GM18517 (cell line): ENCODE measurements around the gene UBE2L3.
A peak's percentile ranks its signal among the peaks of the same experiment; 100 is the strongest.
"Not testable (repeated sequence)": the region's sequence is repeated elsewhere in the genome, so short reads cannot be mapped to it uniquely, and the experiment has no call there.

Source experiments
- ATAC-seq: cut with Tn5 transposase; IDR thresholded peaks from one replicate; pipeline ENCODE4 v1.9.1; 2021; ENCODE audit warnings: mild to moderate bottlenecking, moderate library complexity; ENCODE audit not compliant: unreplicated experiment

The UBE2L3 gene

DNA sequence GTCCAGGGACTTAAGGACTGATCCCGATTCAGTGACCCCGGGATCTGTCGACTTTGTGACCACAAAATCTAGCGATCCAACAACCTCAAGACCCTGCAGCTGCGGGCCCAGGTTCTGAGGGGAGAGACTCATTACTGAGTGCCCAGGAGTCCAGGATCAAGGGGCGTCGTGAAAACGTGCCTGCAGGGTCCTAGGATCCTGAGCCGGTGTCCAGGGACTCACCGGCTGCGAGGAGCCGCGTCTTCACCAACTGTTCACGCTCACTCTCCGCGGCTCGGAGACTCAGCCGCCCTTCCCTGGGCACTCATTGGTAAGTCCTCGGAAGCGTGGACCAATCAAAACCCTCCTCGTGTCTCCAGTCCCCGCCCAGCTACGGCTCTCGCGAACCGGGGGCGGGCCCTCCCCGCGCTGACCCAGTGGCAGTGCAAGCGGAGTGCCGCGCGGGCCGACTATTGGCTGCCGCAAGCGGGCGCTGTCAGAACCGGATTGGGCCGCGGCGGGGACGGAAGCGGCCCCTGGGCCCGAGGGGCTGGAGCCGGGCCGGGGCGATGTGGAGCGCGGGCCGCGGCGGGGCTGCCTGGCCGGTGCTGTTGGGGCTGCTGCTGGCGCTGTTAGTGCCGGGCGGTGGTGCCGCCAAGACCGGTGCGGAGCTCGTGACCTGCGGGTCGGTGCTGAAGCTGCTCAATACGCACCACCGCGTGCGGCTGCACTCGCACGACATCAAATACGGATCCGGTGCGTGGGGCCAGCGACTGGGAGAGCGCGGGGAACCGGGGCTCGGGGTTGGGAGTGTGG lies 74.5 kb downstream of the UBE2L3 start, which contains the start of gene SDF2L1:
SDF2L1 (plus strand) TSS at position 514 of the 795 bp plus-strand sequence; CDS start at position 549, 35 bp downstream.
- peak; percentile 87 for ATAC-seq

DNA sequence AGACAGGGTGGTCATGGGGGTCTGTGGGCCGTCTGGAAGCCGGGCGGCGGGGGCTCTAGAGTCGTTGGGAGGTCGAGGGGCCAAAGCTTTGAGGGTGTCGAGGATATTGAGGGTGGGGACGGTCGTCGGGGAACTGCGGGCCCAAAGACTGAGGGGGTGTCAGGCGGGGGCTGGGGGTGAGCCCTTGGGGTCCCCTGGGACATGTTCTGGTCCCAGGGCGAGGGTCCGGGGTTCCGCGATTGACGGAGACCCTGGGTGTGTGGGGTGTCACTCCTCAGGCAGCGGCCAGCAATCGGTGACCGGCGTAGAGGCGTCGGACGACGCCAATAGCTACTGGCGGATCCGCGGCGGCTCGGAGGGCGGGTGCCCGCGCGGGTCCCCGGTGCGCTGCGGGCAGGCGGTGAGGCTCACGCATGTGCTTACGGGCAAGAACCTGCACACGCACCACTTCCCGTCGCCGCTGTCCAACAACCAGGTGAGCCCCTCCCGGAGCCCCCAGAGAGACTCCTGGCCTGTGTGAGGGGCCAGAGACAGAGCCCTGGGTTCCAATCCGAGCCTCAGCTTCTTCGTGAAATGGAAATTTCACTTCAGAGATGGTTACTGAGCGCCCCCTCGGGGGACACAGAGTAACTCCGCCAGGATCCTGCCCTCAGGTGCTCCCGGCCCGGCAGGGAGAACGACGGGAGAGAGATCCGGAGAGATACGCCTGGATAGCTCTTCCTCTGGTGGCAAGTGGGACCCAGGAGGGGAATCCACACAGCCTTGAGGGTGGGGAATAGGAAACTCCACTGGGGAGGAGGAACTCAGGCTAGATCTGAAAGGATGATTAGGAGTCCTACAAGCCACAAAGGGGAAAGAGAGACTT lies 75.3 kb downstream of the UBE2L3 start:
- no peak for ATAC-seq

DNA sequence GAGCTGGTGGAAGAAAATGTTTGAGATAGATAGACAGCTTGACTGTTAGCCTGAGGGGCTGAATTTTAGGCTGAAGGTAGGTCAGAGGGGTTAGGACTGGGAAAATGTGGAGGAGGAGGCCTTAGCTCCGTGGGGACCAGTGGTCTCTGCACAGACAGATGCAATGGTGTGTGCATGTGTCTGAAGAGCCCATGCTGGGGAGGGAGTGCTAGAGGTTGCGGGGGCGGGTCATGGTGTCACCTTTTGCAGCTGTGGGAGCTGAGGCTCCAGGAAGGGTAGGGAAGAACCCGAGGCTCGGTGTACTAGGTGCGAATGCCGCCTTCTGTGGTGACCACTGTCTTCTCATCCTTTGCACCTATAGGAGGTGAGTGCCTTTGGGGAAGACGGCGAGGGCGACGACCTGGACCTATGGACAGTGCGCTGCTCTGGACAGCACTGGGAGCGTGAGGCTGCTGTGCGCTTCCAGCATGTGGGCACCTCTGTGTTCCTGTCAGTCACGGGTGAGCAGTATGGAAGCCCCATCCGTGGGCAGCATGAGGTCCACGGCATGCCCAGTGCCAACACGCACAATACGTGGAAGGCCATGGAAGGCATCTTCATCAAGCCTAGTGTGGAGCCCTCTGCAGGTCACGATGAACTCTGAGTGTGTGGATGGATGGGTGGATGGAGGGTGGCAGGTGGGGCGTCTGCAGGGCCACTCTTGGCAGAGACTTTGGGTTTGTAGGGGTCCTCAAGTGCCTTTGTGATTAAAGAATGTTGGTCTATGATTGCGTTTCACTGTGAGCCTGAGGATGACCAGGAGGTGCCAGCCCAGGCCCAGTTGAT lies 76.2 kb downstream of the UBE2L3 start:
- no peak for ATAC-seq

DNA sequence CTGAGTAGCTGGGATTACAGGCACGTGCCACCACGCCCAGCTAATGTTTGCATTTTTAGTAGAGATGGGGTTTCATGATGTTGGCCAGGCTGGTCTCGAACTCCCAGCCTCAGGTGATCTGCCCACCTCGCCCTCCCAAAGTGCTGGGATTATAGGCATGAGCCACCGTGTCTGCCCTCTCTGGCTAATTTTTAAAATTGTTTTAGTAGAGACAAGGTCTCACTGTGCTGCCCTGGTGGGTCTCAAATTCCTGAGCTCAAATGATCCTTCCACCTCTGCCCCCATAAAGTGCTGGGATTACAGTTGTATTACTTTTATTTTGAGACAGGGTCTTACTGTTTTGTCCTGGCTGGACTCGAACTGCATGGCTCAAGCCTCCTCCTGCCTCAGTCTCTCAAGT lies 78.0 kb downstream of the UBE2L3 start:
- ATAC-seq = not testable (repeated sequence)

DNA sequence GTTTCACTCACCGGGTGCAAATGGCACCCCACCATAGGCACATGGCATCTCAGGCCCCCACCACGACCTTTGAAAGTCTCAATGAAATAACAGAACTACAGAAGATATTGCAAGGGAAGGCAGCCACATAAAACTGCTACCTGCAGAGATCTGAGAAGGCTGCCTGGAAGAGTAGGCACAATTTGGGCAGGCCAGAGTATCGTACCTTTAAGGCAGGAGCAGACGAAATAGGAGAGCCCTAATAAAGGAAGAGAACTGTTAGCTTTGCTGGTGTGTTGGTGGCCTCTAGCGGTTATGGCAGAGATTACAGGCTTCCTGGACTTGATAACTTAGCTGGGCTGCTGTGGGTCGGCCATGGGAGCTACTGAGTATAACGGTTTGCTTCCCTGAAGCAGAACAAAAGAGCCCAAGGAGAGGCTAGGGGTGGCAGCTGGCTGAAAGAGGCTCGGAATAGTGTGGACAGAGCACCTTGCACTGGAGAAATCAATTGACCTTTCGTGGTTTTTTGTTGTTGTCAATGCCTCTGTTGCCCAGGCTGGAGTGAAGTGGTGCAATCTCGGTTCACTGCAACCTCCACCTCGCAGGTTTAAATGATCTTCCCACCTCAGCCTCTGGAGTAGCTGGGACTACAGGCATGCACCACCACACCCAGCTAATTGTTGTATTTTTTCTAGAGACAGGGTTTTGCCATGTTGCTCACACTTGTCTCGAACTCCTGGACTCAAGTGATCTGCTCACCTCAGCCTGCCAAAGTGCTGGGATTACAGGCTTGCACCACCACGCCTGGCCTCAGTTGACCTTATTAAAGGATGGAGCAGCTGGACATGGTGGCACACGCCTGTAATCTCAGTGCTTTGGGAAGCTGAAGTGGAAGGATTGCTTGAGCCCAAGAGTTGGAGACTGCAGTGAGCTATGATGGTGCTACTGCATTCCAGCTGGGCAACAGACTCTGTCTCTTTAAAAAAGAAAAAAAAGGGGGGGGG lies 79.4 kb downstream of the UBE2L3 start:
- ATAC-seq = no peak

DNA sequence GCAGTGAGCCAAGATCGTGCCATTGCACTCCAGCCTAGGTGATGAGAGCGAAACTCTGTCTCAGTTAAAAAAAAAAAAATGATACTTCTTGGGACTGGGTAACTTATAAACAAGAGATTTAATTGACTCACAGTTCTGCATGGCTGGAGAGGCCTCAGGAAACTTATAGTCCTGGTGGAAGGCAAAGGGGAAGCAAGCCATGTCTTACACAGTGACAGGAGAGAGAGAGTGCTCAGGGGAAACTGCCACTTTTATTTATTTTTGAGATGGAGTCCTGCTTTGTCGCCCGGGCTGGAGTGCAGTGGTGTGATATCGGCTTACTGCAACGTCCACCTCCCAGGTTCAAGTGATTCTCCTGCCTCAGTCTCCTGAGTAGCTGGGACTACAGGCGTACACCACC lies 82.8 kb downstream of the UBE2L3 start:
- ATAC-seq = no peak

DNA sequence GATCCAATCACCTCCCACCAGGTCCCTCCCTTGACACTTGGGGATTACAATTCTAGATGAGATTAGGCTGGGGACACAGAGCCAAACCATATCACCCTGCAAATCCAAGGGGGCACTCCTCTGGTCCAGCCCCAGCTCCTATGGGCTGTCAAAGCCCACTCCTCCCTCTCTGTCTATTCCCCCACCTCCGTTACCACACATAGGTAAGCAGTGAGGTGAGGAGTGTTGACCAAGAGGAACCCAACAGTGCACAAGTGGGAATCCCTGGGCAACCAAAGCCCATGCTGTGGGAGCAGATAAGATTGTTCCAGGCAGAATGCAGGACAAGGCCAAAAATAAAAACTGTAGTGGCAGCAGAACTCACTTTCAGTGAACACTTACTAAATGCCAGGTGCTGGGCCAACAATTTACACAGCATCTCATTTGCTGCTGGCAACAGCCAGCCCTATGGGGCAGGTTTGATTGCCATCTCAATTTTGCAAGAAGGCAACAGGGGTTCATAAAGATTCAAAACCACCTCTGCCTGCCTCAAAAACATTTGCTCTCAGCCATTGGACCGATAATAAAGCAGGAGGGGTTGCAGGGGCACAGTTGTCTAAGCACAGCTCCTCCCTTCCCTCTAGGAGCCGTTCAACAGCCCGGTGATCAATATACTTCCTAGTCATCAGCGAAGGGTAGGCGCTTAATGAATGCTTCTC lies 83.5 kb downstream of the UBE2L3 start:
- no peak for ATAC-seq

DNA sequence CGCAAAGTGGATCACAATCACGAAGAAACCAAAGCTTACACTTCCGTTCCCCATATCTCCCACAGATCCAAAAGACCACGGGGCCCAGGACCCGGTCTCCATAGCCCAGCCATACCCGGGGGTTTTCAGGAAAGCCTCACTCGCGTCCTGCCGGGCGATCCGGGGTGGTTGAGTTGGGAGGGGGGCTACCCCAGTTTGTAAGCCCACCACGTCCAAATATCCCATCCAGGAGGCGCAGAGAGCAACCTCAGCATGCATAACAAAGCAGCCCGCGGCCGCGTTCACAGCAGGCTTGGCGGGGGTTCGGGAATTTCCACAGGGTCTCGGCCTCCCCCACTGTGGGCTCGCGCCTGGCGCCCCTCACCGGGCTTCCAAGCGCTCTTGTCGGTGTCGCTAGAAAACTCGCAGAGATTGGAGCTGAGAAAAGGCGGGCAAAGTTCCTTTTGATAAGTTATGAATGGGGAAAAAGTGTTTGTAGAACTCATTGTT lies 84.1 kb downstream of the UBE2L3 start:
- ATAC-seq = peak; percentile 19

DNA sequence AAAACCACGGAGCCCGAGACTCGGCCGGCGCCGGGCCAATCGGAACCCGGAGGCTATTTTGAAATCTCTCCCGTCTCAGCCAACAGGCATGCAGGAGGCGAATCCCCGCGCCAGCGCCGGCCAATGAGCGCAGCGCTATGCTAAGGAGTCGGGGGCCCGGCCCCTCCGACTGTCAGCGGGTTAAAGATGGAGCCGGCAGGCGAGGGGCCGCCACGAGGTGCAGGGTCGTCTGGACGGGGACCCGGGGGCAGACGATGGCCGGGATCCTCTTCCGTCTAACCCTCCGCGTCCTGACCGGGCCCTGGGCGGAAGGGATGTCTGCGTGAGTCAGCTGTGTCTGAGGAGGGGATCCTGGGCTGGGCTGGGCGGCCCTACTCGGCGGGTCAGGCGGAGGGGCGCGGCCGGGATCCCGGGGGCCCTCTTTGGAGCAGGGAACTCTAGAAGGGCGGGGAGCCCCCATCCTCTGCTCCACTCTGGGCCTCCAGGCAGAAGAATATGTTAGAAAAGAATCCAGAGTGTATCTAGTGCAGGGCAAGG lies 84.6 kb downstream of the UBE2L3 start:
- peak; percentile 76 for ATAC-seq

DNA sequence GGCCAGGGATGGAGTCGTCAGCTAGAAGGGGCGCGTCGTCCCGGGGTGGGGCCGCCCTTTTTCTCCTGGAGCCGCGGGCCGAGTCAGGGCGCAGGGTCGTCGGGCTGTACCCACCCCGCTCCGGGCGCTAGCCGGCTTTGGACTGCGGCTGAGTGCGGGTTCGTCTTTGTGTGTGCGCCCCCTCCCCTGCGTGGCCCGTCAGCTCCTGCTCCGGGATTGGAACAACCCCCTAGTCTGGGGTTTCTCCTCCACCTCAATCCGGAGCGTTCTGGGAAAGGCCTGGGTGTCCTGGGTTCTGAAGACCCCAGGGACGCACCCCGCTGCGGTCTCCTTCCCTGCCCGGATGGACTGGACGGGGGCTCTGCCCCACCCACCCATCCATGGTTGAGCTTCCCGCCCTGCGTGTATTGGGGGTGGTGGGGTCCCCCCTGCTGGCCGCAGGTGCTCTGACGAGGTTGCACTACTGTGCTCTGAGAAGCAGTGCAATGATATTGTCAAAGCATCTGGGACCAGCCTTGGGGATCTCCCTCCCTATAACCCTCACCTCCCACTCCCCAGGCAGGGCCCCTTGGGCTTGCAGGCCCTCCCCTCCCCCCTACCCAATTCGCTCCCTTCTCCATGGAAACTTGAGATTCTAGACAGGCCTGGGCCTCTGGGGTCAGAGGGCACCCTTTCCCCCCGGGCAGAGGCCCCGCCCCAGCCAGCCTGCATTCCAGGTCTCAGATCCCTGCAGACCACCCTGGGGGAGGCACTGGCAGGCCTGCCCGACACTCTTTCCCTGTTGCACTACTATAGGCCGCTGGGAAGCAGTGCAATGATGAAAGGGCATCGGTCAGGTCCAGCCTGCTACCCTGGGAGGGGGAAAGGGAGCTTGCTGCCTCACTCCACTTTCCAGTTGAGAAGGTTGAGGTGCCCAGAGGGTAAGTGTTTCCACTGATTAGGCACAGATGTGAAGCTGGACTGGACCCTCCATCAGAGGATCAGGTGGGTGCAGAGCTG lies 85.3 kb downstream of the UBE2L3 start:
- ATAC-seq = no peak

DNA sequence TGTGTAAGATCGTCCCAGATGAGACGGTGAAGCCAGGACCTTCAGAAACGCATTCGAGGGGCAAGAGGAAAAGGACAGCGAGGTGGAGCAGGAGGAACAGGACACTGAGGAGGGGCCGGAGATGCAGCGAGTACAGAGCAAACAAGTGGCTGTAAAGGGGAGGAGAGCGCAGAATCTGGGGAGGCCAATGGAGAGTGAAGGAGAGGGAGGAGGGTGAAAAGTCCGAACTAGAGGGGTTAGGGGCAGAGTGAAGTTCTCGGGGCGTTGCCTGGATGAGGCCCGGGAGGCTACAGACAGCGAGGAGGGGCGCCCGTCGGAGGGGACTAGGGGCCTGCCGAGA lies 89.5 kb downstream of the UBE2L3 start:
- ATAC-seq = no peak

DNA sequence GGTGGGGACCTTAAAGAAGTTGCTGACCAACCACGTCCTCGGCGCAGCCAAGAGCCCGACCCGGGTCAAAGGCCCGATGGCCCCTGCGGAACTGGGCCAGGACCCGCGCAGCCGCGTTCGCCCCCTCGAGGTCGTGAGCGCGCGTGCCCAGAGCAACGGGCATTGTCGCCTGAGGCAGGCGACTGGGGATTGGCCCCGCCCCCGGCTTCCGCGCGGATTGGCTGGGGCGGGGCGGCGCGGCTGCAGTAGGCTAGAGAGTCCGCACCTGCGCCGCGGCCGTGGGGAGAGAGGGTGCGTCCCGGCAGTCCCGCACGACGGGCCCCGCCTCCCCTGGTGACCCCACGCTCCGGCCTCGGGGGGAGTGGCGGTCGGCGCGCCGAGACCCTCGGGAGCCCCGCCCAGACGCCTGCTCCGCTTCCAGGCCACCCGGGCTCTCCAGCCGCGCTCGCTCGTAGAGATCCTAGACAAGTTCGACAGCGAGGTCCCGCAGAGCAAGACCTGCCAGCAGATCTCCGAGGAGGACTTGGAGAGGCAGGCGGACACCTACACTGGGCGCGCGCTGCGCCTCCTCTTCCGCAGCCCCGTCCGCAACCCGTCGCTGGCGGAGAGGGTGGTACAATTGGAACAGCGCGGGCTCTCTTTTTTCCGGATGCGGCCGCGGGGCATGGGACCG lies 90.0 kb downstream of the UBE2L3 start:
- peak; percentile 58 for ATAC-seq

DNA sequence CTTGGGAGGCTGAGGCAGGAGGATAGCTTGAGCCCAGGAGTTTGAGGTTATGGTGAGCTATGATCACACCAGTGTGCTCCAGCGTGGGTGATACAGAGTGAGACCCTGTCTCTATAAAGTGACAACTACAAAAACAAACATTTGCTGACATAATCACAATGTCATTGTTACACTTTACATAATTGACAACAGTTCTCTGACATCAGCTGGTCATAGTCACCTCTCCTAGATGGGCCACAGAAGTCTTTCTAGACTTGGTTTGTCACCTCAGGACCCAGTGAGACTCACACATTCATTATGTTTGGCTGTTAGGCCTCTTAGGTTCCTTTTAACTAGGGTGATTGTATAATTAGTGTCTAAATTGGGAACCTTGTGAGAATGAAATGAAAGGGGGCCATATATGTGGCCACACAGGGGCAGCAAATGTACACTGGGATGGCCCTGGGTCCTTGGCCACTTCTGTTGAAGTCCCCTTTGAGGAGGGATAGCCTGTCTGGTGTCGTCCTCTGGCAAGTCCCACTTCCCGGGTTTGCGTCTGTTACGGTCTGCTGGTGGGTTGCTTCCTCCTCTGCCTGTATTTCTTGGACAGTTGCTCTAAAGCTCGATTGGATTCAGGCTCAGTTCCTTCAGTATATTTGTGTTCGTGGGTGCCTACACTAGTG lies 92.5 kb downstream of the UBE2L3 start:
- ATAC-seq = no peak

DNA sequence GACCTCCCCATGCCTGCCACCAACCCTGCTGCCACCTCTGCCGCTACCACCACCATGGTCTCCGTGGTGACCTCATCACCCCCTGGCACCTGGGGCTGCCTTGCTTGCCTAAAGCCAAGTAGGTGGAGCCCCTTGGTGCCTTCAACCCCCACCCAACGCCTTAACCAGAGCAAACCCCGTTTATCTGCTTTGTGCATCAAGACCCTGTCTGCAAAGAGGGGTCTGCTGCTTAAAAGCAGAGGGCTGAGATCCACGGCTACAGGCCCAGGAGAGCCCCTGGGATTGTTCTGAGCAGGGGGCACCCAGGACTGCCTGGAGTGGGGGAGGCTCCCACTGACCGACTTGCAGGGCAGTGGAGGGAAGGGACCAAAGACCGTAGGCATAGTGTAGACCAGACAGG lies 93.4 kb downstream of the UBE2L3 start:
- ATAC-seq = no peak

DNA sequence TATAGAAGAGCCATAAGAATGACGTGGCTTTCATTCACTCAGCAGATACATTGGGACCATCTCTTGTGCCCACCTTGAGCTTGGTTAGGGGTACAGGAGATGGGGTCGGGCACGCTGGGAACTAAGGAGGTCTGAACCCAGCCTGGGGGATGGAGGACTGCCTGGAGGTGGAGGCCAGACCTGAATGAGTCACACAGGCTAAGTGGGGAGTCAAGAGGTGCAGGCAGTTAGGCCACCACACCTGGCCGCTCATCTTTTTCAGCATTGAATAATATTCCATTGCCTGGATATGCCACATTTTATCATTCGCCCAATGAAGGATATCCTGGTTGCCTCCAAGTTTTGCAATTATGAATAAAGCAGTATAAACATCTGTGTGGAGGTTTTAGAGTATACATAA lies 94.5 kb downstream of the UBE2L3 start:
- no peak for ATAC-seq

DNA sequence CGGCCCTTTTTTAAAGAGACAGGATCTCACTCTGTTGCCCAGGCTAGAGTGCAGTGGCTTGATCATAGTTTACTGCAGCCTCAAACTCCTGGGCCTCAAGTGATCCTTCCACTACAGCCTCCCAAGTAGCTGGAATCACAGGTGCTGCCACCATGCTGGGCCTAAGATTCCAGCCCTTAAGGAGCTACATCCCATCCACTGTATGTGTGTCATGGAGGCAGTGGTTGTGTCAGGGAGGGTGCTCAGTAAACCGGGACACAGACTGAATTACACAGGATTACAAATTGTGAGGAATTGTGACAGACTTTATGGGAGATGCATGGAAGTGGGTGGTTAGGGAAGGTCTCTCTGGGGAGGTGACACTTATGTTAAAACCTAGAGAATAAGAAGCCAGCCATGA lies 96.2 kb downstream of the UBE2L3 start:
- ATAC-seq = no peak
